Effector CD4-positive, alpha-beta T cell (primary cell): Measurements from ENCODE around the gene LIPC.

ENCODE experiments used
- DNase-seq: peaks from one replicate; pipeline ENCODE4 v3.0.0-alpha.2; 2020

Gene LIPC

GRCh38 chr15:58498821-58499580, 67.2 kb downstream of the LIPC start:
- no peak for DNase-seq

- no peak for DNase-seq
Measured at GRCh38 chr15:58501006-58501405, 69.2 kb downstream of the LIPC start.

- DNase-seq: no peak
Measured at GRCh38 chr15:58501636-58502188, 69.9 kb downstream of the LIPC start.

- DNase-seq: no peak
Measured at GRCh38 chr15:58503139-58504027, 71.6 kb downstream of the LIPC start.

GRCh38 chr15:58504674-58505234, 73.0 kb downstream of the LIPC start:
- DNase-seq: no peak

GRCh38 chr15:58505581-58505980, 73.8 kb downstream of the LIPC start:
- DNase-seq: no peak

GRCh38 chr15:58506064-58506490, 74.3 kb downstream of the LIPC start:
- no peak for DNase-seq

GRCh38 chr15:58506783-58507668, 75.2 kb downstream of the LIPC start:
- DNase-seq: no peak

GRCh38 chr15:58509556-58509955, 77.8 kb downstream of the LIPC start:
- no peak for DNase-seq

GRCh38 chr15:58510715-58511598, 79.2 kb downstream of the LIPC start:
- DNase-seq: no peak

GRCh38 chr15:58511599-58511987, 79.8 kb downstream of the LIPC start:
- DNase-seq: no peak

- no peak for DNase-seq
Measured at GRCh38 chr15:58512522-58512921, 80.7 kb downstream of the LIPC start.

GRCh38 chr15:58513008-58513407, 81.2 kb downstream of the LIPC start:
- DNase-seq: no peak

GRCh38 chr15:58513726-58514336, 82.0 kb downstream of the LIPC start:
- no peak for DNase-seq

- DNase-seq: no peak
Measured at GRCh38 chr15:58515807-58516206, 84.0 kb downstream of the LIPC start.

GRCh38 chr15:58517252-58517681, 85.5 kb downstream of the LIPC start:
- no peak for DNase-seq

GRCh38 chr15:58517682-58518525, 86.1 kb downstream of the LIPC start:
- DNase-seq: no peak

GRCh38 chr15:58518626-58519025, 86.8 kb downstream of the LIPC start:
- DNase-seq: no peak

GRCh38 chr15:58519516-58519915, 87.7 kb downstream of the LIPC start:
- no peak for DNase-seq

GRCh38 chr15:58520464-58520863, 88.7 kb downstream of the LIPC start:
- DNase-seq: no peak
